Measurements from ENCODE around the gene ROR2.
A peak's percentile ranks its signal among the peaks of the same experiment; 100 is the strongest.
"Not testable (repeated sequence)": the region's sequence is repeated elsewhere in the genome, so short reads cannot be mapped to it uniquely, and the experiment has no call there.

The ROR2 gene

DNA sequence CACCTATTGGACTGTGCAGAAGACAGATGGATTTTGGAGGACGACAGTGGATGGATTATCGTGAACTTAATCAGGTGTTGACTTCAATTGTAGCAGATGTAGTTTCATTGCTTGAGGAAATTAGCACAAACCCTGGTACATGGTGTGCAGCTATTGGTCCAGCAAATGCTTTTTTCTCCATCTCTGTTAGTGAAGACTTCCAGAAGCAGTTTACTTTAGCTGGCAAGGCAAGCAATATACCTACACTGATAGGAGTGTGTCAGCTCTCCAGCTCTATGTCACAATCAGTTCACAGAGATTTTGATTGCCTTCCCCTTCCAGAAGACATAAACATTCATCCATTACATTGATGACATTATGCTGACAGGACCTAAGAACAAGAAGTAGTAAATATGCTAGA lies 35.7 kb upstream of the ROR2 start:
- TF ChIP-seq, protein P1, sequence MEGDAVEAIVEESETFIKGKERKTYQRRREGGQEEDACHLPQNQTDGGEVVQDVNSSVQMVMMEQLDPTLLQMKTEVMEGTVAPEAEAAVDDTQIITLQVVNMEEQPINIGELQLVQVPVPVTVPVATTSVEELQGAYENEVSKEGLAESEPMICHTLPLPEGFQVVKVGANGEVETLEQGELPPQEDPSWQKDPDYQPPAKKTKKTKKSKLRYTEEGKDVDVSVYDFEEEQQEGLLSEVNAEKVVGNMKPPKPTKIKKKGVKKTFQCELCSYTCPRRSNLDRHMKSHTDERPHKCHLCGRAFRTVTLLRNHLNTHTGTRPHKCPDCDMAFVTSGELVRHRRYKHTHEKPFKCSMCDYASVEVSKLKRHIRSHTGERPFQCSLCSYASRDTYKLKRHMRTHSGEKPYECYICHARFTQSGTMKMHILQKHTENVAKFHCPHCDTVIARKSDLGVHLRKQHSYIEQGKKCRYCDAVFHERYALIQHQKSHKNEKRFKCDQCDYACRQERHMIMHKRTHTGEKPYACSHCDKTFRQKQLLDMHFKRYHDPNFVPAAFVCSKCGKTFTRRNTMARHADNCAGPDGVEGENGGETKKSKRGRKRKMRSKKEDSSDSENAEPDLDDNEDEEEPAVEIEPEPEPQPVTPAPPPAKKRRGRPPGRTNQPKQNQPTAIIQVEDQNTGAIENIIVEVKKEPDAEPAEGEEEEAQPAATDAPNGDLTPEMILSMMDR (IDR thresholded peaks at IDR 0.05; ENCODE audit: low read depth, low read length, missing control alignments) = no peak
- no peak overlapping the region for H3K4me3 ChIP-seq (replicated peaks; ENCODE audit: low read depth, low read length)

GRCh38 chr9:91978740-91979414 lies 28.8 kb upstream of the ROR2 start:
- TF ChIP-seq, protein P1 (IDR thresholded peaks at IDR 0.05; ENCODE audit: low read depth, low read length, missing control alignments) = peak; percentile 50
- no peak overlapping the region for H3K4me3 ChIP-seq (replicated peaks; ENCODE audit: low read depth, low read length)
- DNase-seq (ENCODE audit: extremely low read depth, low read depth) = peak; percentile 89

More for the DNA sequence above, 35.7 kb upstream of the ROR2 start:
- no peak for DNase-seq (ENCODE audit: extremely low read depth, low read depth)

DNA sequence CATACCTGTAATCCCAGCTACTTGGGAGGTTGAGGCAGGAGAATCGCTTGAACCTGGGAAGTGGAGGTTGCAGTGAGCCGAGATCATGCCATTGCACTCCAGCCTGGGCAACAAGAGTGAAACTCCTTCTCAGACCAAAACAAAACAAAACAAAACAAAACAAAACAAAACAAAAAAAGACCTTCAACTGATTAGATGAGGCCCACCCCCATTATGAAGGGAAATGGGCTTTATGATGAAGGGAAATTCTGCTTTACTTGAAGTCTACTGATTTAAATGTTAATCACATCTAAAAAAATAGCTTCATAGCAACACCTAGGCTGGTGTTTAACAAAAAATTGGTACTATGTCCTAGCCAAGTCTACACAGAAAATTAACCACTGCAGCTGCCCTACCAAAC lies 25.2 kb upstream of the ROR2 start:
- not testable (repeated sequence) for H3K4me3 ChIP-seq (replicated peaks; ENCODE audit: low read depth, low read length); DNase-seq (ENCODE audit: extremely low read depth, low read depth)

- DNase-seq (ENCODE audit: extremely low read depth, low read depth) = no peak
- no peak overlapping the region for H3K4me3 ChIP-seq (replicated peaks; ENCODE audit: low read depth, low read length)
- TF ChIP-seq, protein P1 (IDR thresholded peaks at IDR 0.05; ENCODE audit: low read depth, low read length, missing control alignments) = no peak
Observed at GRCh38 chr9:91972711-91973110, 22.7 kb upstream of the ROR2 start.

DNA sequence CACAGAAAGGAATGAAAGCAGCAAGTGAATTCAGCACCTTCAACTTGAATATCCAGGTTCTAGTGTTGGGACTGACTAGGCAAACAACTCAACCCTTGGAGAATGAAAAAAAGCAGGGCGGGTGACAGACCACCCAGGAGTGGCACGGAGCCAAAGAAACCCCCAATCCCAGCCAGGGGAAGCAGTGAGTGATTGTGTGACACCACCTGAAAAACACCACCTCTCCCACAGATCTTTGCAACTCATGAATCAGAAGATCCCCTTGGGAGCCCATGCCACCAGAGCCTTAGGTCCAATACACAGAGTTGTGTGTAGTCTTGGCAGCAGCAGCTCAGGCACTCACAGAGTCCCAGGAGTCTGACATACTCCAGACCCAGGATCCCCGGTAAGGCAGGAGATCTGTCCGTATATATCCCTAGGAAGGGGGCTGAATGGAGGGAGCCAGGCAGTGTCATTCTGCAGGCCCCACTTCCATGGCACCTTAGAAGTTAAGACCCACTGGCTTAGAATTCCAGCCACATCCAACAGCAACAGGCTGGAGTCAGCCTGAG lies 22.1 kb upstream of the ROR2 start:
- H3K4me3 ChIP-seq (replicated peaks; ENCODE audit: low read depth, low read length) = no peak overlapping the region
- TF ChIP-seq, protein P1 (IDR thresholded peaks at IDR 0.05; ENCODE audit: low read depth, low read length, missing control alignments) = no peak
- no peak for DNase-seq (ENCODE audit: extremely low read depth, low read depth)

GRCh38 chr9:91967259-91967658 lies 17.2 kb upstream of the ROR2 start:
- no peak overlapping the region for H3K4me3 ChIP-seq (replicated peaks; ENCODE audit: low read depth, low read length)
- TF ChIP-seq, protein P1 (IDR thresholded peaks at IDR 0.05; ENCODE audit: low read depth, low read length, missing control alignments) = no peak

DNA sequence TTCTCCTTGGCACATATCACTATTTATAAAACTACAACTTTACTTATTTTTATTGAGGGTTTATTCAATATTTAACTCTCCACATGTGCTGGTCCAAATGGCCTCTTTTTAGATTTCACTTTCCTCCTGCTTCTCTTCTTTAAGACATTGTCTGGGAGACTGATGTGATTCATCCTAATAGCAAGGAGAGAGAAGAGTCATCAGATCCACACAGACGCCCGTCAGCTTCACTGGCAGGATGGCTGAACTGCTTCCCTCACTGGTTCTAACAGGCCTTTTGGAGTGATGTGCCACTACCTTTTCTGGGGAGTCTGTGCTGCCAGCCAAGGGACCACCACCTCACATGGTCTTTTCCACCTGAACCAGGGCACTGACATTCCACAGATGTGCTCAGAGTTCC lies 16.5 kb upstream of the ROR2 start:
- H3K4me3 ChIP-seq (replicated peaks; ENCODE audit: low read depth, low read length) = no peak overlapping the region
- TF ChIP-seq, protein P1 (IDR thresholded peaks at IDR 0.05; ENCODE audit: low read depth, low read length, missing control alignments) = no peak
- no peak for DNase-seq (ENCODE audit: extremely low read depth, low read depth)

More at GRCh38 chr9:91967259-91967658, 17.2 kb upstream of the ROR2 start:
- DNase-seq (ENCODE audit: extremely low read depth, low read depth) = no peak

All from HFF-Myc (cell line).